Smooth muscle cell (in vitro differentiated cells): ENCODE measurements around the gene SH3BP1. TPM values are rescaled to one million over a fixed set of nuclear protein-coding genes. Genes with fewer than 3 reads are reported as not detected.

Experiments used
- DNase-seq: peaks from one replicate; lab custom pipeline; 2025; ENCODE audit not compliant: unreplicated experiment; lab: John Stamatoyannopoulos, UW
- H2AFZ ChIP-seq: fragments of 200-600 bp; sonication (generic); 2 replicates; pipeline ENCODE4 v1.6.0; 2016; ENCODE audit warnings: antibody characterized with exemption, low read depth, mild to moderate bottlenecking
- H3F3A ChIP-seq: fragments of 200-600 bp; sonication (generic); 2 replicates; pipeline ENCODE4 v1.6.0; 2017; ENCODE audit warnings: antibody characterized with exemption, low read depth
- H3K27ac ChIP-seq: fragments of 200-600 bp; sonication (generic); 2 replicates; pipeline ENCODE4 v1.5.1; 2016; ENCODE audit warnings: low read depth, mild to moderate bottlenecking
- H3K27me3 ChIP-seq: fragments of 200-600 bp; sonication (generic); 2 replicates; pipeline ENCODE4 v1.6.1; 2016; ENCODE audit warnings: low read depth, mild to moderate bottlenecking
- H3K36me3 ChIP-seq: fragments of 200-600 bp; sonication (generic); 2 replicates; pipeline ENCODE4 v1.5.1; 2016; ENCODE audit warnings: low read depth
- H3K4me1 ChIP-seq: fragments of 200-600 bp; sonication (generic); 2 replicates; pipeline ENCODE4 v1.5.1; 2016; ENCODE audit warnings: low read depth
- H3K4me2 ChIP-seq: fragments of 200-600 bp; sonication (generic); 2 replicates; pipeline ENCODE4 v1.6.0; 2016; ENCODE audit warnings: mild to moderate bottlenecking
- H3K4me3 ChIP-seq: fragments of 200-600 bp; sonication (generic); 2 replicates; pipeline ENCODE4 v1.5.1; 2016; ENCODE audit warnings: mild to moderate bottlenecking
- H3K79me2 ChIP-seq: fragments of 200-600 bp; sonication (generic); 2 replicates; pipeline ENCODE4 v1.6.0; 2016; ENCODE audit warnings: low read depth, mild to moderate bottlenecking
- H3K9ac ChIP-seq: fragments of 200-600 bp; sonication (generic); 2 replicates; pipeline ENCODE4 v1.6.0; 2016; ENCODE audit warnings: low read depth
- H3K9me3 ChIP-seq: fragments of 200-600 bp; sonication (generic); replicated peaks from 2 replicates; pipeline ENCODE4 v1.5.1; 2016; ENCODE audit warnings: low read depth
- H4K20me1 ChIP-seq: fragments of 200-600 bp; sonication (generic); 2 replicates; pipeline ENCODE4 v1.6.0; 2016; ENCODE audit warnings: low read depth
- WGBS: methylation state at CpG from one replicate; pipeline ENCODE4 v1.1.7; 2016; ENCODE audit warnings: low lambda C conversion rate; 5-methylcytosine and 5-hydroxymethylcytosine counted together
- polyA plus RNA-seq: library from polyadenylated mRNA; unstranded; fragments of >200 nt; fragmentation: Nextera tagmentation; extraction: Ambion mirVana; gene quantifications from 2 replicates; pipeline ENCODE4 v1.2.1, GENCODE V29; 2016
- total RNA-seq: library from RNA; depleted of rRNA; stranded (reverse); fragments of >200 nt; gene quantifications from 2 replicates; pipeline ENCODE4 v1.2.3, GENCODE V29; 2014
- TF ChIP-seq, protein P1 (sequence below): fragments of 200-600 bp; sonication (generic); IDR thresholded peaks from 2 replicates; pipeline ENCODE4 v1.5.1; 2017; ENCODE audit warnings: borderline replicate concordance, mild to moderate bottlenecking, antibody characterized with exemption; ENCODE audit not compliant: insufficient read depth, poor library complexity, severe bottlenecking

Gene SH3BP1
- total and polyA plus RNA-seq, 2 experiments from 2014 or later: 16.6 to 20.4 TPM

DNA sequence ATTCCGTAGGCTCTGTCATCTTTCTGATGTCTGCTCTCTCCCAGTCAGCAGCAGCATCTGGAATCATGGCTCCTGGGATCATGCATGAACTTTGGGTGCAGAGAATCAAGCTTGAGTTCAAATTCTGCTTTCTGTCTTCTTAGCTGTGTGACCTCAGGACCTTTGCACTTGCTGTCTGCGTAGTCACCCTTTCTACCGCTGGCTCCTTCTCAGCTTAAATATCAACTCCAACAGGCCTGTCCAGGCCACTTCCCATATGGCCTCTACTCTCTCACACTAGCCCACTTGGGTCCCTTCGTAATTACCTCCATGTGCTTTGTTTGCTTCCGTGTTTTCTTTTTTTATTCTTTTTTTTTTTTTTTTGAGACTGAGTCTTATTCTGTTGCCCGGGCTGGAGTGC, 35.4 kb upstream of the SH3BP1 start:
- Histone ChIP-seq H3K9ac (no peak overlapping the region), H3K36me3 (no peaks in the 10 kb centered on the region), H3F3A (no peaks in the 10 kb centered on the region), H3K9me3 (no peaks in the 10 kb centered on the region), H3K4me3 (no peak overlapping the region), H3K4me1 (no peaks in the 10 kb centered on the region), H2AFZ (no peak overlapping the region), H3K27ac (no peak overlapping the region), H3K27me3 (no peaks in the 10 kb centered on the region), H3K4me2 (no peak overlapping the region), H3K79me2 (peaks cover 2% of the 10 kb centered on the region), H4K20me1 (no peaks in the 10 kb centered on the region)
- 97% methylated on average over 6 of the region's 6 CpGs for WGBS
- TF ChIP-seq, protein P1, sequence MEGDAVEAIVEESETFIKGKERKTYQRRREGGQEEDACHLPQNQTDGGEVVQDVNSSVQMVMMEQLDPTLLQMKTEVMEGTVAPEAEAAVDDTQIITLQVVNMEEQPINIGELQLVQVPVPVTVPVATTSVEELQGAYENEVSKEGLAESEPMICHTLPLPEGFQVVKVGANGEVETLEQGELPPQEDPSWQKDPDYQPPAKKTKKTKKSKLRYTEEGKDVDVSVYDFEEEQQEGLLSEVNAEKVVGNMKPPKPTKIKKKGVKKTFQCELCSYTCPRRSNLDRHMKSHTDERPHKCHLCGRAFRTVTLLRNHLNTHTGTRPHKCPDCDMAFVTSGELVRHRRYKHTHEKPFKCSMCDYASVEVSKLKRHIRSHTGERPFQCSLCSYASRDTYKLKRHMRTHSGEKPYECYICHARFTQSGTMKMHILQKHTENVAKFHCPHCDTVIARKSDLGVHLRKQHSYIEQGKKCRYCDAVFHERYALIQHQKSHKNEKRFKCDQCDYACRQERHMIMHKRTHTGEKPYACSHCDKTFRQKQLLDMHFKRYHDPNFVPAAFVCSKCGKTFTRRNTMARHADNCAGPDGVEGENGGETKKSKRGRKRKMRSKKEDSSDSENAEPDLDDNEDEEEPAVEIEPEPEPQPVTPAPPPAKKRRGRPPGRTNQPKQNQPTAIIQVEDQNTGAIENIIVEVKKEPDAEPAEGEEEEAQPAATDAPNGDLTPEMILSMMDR: no peak
- no peak for DNase-seq

DNA sequence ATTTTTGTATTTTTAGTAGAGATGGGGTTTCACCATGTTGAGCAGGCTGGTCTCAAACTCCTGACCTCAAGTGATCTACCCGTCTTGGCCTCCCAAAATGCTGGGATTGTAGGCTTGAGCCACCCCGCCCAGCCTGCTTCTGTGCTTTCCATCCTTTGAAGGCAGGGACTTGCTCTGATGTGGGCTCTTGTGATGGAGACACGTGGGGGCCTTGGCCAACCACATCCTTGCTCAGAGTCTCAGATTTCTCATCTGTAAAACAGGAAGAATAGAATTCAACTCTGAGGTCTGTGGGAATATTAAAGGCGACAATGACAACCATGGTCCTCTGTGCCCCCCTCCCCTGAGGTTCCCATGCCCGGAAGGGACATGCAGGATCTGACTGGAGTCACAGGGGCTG, 34.6 kb upstream of the SH3BP1 start:
- no peak for DNase-seq
- Histone ChIP-seq H4K20me1 (no peaks in the 10 kb centered on the region), H3K27me3 (no peaks in the 10 kb centered on the region), H3K9me3 (no peaks in the 10 kb centered on the region), H3K79me2 (peaks cover 10% of the 10 kb centered on the region), H3K9ac (no peak overlapping the region), H3F3A (peaks cover 2% of the 10 kb centered on the region), H3K4me3 (no peak overlapping the region), H2AFZ (no peak overlapping the region), H3K4me1 (peaks cover 7% of the 10 kb centered on the region), H3K36me3 (no peaks in the 10 kb centered on the region), H3K4me2 (no peak overlapping the region), H3K27ac (no peak overlapping the region)
- 86% methylated on average over 5 of the region's 5 CpGs for WGBS
- TF ChIP-seq, protein P1: no peak

DNA sequence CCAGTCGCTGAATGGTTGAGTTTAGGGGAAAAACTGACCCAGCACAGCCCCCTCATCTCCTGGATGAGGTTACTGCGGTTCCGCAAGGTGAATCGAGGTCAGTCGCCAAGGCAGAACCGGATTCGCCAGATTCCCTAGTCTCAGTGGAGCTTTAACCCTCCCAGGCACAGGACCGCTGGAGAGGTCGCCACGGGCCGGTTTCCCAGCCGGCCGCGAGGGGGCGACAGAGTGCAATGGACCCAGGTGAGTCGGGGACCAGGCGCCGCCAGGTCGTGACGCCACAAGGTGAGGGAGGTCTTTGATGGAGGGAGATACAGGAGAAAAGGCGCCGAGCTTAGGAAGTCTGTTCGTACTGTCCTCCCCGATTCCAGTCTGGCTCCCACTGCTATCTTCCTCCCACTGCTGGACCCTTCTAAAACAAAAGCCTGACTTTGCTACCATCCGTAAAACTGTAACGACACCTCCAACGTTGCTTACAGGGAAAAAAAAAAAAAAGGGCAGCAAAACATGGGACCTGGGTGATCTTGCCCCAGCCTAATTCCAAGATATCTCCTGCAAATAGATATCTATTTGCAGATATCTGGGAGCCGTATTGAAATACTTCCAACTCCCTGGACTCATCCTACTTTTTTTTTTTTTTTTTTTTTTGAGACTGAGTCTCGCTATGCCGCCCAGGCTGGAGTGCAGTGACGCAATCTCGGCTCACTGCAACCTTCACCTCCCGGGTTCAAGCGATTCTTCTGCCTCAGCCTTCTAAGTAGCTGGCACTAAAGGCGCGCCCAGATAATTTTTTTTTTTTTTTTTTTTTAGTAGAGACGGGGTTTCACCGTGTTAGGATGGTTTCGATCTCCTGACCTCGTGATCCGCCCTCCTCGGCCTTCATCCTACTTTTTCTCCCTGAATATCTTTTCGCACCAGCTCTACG, 32.2 kb upstream of the SH3BP1 start:
- Histone ChIP-seq H3K36me3 (no peaks in the 10 kb centered on the region), H3F3A (peaks cover 2% of the 10 kb centered on the region), H3K9me3 (no peaks in the 10 kb centered on the region), H4K20me1 (no peaks in the 10 kb centered on the region), H3K27ac (peak overlapping the region; percentile 96), H3K9ac (peak overlapping the region; percentile 90), H2AFZ (peak overlapping the region; percentile 65), H3K4me2 (peak overlapping the region; percentile 96), H3K79me2 (peaks cover 28% of the 10 kb centered on the region), H3K4me1 (peaks cover 8% of the 10 kb centered on the region), H3K27me3 (no peaks in the 10 kb centered on the region), H3K4me3 (peak overlapping the region; percentile 89)
- TF ChIP-seq, protein P1: peak; percentile 99
- peak; percentile 52 for DNase-seq
- WGBS: 6% methylated on average over 42 of the region's 44 CpGs
